Measurements from ENCODE around the gene AZI2. TPM values are rescaled to one million over a fixed set of nuclear protein-coding genes. Genes with fewer than 3 reads are reported as not detected.

AZI2 gene
- polyA plus RNA-seq, 1 of the 3 experiments (the other 2 are of a cell fraction): 27.3 TPM

GRCh38 chr3:28343144-28343543 is 5.5 kb downstream of the AZI2 start (continued):
- no peak for TF ChIP-seq FOSL2 (IDR thresholded peaks at IDR 0.05; ENCODE audit: borderline replicate concordance, low read depth)
- no peak for TF ChIP-seq GATA2 (CRISPR knock-in tag; IDR thresholded peaks at IDR 0.05)
- TF ChIP-seq SIN3A (IDR thresholded peaks at IDR 0.05; ENCODE audit: borderline replicate concordance, low read depth, low read length): no peak
- TF ChIP-seq RXRA (IDR thresholded peaks at IDR 0.05; ENCODE audit: borderline replicate concordance, low read depth): no peak
- no peak for TF ChIP-seq NFIC (IDR thresholded peaks at IDR 0.05; ENCODE audit: borderline replicate concordance)

GRCh38 chr3:28337230-28337629 is 11.4 kb downstream of the AZI2 start:
- Histone ChIP-seq H3K27ac (ENCODE audit: low read depth in 2 of 2, low read length in 1 of 2) (no peak overlapping the region), H3K4me3 (ENCODE audit: low read depth in 2 of 2, low read length in 1 of 2) (no peak overlapping the region), H3K9me2 (no peaks in the 10 kb centered on the region), H2AFZ (ENCODE audit: low read depth) (no peak overlapping the region), H3F3A (replicated peaks; ENCODE audit: insufficient read depth) (peaks cover 6% of the 10 kb centered on the region), H3K9me3 (no peaks in the 10 kb centered on the region), H4K20me1 (ENCODE audit: insufficient read depth) (no peaks in the 10 kb centered on the region), H3K36me3 (replicated peaks in 1 of 2; ENCODE audit: control insufficient read depth in 1 of 2, insufficient read depth in 2 of 2, low read length in 1 of 2) (peaks cover 58 to 66% of the 10 kb centered on the region in 2 experiments), H3K4me2 (no peak overlapping the region), H3K27me3 (ENCODE audit: insufficient read depth) (no peaks in the 10 kb centered on the region), H3K4me1 (ENCODE audit: control insufficient read depth in 1 of 2, insufficient read depth in 2 of 2, low read depth in 1 of 2, low read length in 1 of 2) (no peaks in the 10 kb centered on the region; a peak in 1 of 4 replicates), H3K9ac (no peak overlapping the region), H3K79me2 (ENCODE audit: insufficient read depth) (peaks cover 22% of the 10 kb centered on the region)
- POLR2A ChIA-PET: no interaction called here
- CTCF ChIA-PET: interaction anchor here (1.3 to 2.8 kb wide), 2 partner anchors 9 to 626 kb away, joined by 4 to 11 read pairs; no protein-coding TSS in a partner anchor
- no peak for DNase-seq
- TF ChIP-seq FOSL2 (IDR thresholded peaks at IDR 0.05; ENCODE audit: borderline replicate concordance, low read depth) (no peak), ELF1 (IDR thresholded peaks at IDR 0.05) (no peak), POLR2AphosphoS5 (IDR thresholded peaks at IDR 0.05; ENCODE audit: low read depth, low read length) (no peak), RXRA (IDR thresholded peaks at IDR 0.05; ENCODE audit: borderline replicate concordance, low read depth) (no peak), TAF1 (IDR thresholded peaks at IDR 0.05; ENCODE audit: borderline replicate concordance, low read depth, low read length) (no peak)

GRCh38 chr3:28335246-28335645 is 13.4 kb downstream of the AZI2 start:
- H3F3A ChIP-seq (replicated peaks; ENCODE audit: insufficient read depth): peaks cover 6% of the 10 kb centered on the region
- H3K27me3 ChIP-seq (ENCODE audit: insufficient read depth): no peaks in the 10 kb centered on the region
- H4K20me1 ChIP-seq (ENCODE audit: insufficient read depth): no peaks in the 10 kb centered on the region
- H3K27ac ChIP-seq (ENCODE audit: low read depth in 2 of 2, low read length in 1 of 2): no peak overlapping the region
- ChIA-PET POLR2A (no interaction called here), CTCF (interaction anchor here (0.7 to 2.8 kb wide), 6 partner anchors 7 to 624 kb away, joined by 3 to 16 read pairs (median 6); partner anchors contain the start of genes AZI2 and ZCWPW2)
- H3K36me3 ChIP-seq (replicated peaks in 1 of 2; ENCODE audit: control insufficient read depth in 1 of 2, insufficient read depth in 2 of 2, low read length in 1 of 2): peaks cover 67 to 77% of the 10 kb centered on the region in 2 experiments
- no peak overlapping the region for H3K4me3 ChIP-seq (ENCODE audit: low read depth in 2 of 2, low read length in 1 of 2)
- H3K9me3 ChIP-seq: no peaks in the 10 kb centered on the region
- H2AFZ ChIP-seq (ENCODE audit: low read depth): no peak overlapping the region
- no peaks in the 10 kb centered on the region for H3K9me2 ChIP-seq
- no peak overlapping the region for H3K4me2 ChIP-seq
- no peaks in the 10 kb centered on the region for H3K4me1 ChIP-seq (ENCODE audit: control insufficient read depth in 1 of 2, insufficient read depth in 2 of 2, low read depth in 1 of 2, low read length in 1 of 2)
- TF ChIP-seq MAX (IDR thresholded peaks at IDR 0.05; ENCODE audit: low read depth): no peak
- TF ChIP-seq GATA2 (CRISPR knock-in tag; IDR thresholded peaks at IDR 0.05): no peak
- no peak for TF ChIP-seq SIN3A (IDR thresholded peaks at IDR 0.05; ENCODE audit: borderline replicate concordance, low read depth, low read length)
- no peak for TF ChIP-seq RCOR1 (IDR thresholded peaks at IDR 0.05; ENCODE audit: low read length)
- no peak for DNase-seq
- peaks cover 5% of the 10 kb centered on the region; the same call in 1 of the 2 replicates for H3K79me2 ChIP-seq (ENCODE audit: insufficient read depth)
- H3K9ac ChIP-seq: no peak overlapping the region
- 81% methylated on average over 2 of the region's 2 CpGs for WGBS (ENCODE audit: low lambda C conversion rate)

GRCh38 chr3:28334552-28334951 is 14.1 kb downstream of the AZI2 start:
- H3K36me3 ChIP-seq (replicated peaks in 1 of 2; ENCODE audit: control insufficient read depth in 1 of 2, insufficient read depth in 2 of 2, low read length in 1 of 2): peaks cover 61 to 77% of the 10 kb centered on the region in 2 experiments
- no peak overlapping the region for H3K9ac ChIP-seq
- H3K27me3 ChIP-seq (ENCODE audit: insufficient read depth): no peaks in the 10 kb centered on the region
- no peak overlapping the region for H3K4me3 ChIP-seq (ENCODE audit: low read depth in 2 of 2, low read length in 1 of 2)
- H3K4me2 ChIP-seq: no peak overlapping the region
- POLR2A ChIA-PET: no interaction called here
- no peaks in the 10 kb centered on the region for H3K9me2 ChIP-seq
- peak; percentile 6; the same call in 1 of the 2 replicates for TF ChIP-seq RAD21 (IDR thresholded peaks at IDR 0.05; ENCODE audit: low read length)
- no peak for TF ChIP-seq YY1 (IDR thresholded peaks at IDR 0.05; ENCODE audit: low read depth)
- no peak for TF ChIP-seq TCF12 (IDR thresholded peaks at IDR 0.05)
- peak; percentile 59 for TF ChIP-seq CTCF (IDR thresholded peaks at IDR 0.05)
- no peak for TF ChIP-seq TEAD4 (IDR thresholded peaks at IDR 0.05; ENCODE audit: borderline replicate concordance, insufficient read depth)
- no peak for TF ChIP-seq PBX3 (IDR thresholded peaks at IDR 0.05)
- no peaks in the 10 kb centered on the region for H3K9me3 ChIP-seq
- DNase-seq: no peak
- H3K4me1 ChIP-seq (ENCODE audit: control insufficient read depth in 1 of 2, insufficient read depth in 2 of 2, low read depth in 1 of 2, low read length in 1 of 2): no peaks in the 10 kb centered on the region
- H2AFZ ChIP-seq (ENCODE audit: low read depth): no peak overlapping the region
- H3K79me2 ChIP-seq (ENCODE audit: insufficient read depth): no peaks in the 10 kb centered on the region
- H3F3A ChIP-seq (replicated peaks; ENCODE audit: insufficient read depth): peaks cover 6% of the 10 kb centered on the region
- H3K27ac ChIP-seq (ENCODE audit: low read depth in 2 of 2, low read length in 1 of 2): no peak overlapping the region
- no peaks in the 10 kb centered on the region for H4K20me1 ChIP-seq (ENCODE audit: insufficient read depth)
- CTCF ChIA-PET: interaction anchor here (0.7 to 2.7 kb wide), 3 partner anchors 14 to 1171 kb away, joined by 3 to 16 read pairs (median 8); partner anchors contain the start of genes AZI2 and ZCWPW2

Data from SK-N-SH (cell line).